Activated CD8-positive, alpha-beta memory T cell treated with anti-CD3 and anti-CD28 coated beads, Interleukin-2, amount 10 ng/mL, durations not matched to agents 7 days and 5 days (primary cell): Measurements from ENCODE around the gene OSER1. TPM values are rescaled to one million over a fixed set of nuclear protein-coding genes. Genes with fewer than 3 reads are reported as not detected.
"Not testable (repeated sequence)": the region's sequence is repeated elsewhere in the genome, so short reads cannot be mapped to it uniquely, and the experiment has no call there.

Experiments
- ATAC-seq: fragments of 150-1000 bp; cut with Tn5 transposase; one replicate; pipeline ENCODE4 v1.10.0; 2021; ENCODE audit warnings: moderate library complexity
- CTCF ChIA-PET: fragments of 350-600 bp; sonication (Branson Sonifier 250); formaldehyde crosslinking; loops from one replicate; lab custom pipeline; 2021; ENCODE audit warnings: antibody characterized with exemption; lab: Charles Lee
- DNase-seq: peaks from one replicate; pipeline ENCODE4 v3.0.0-alpha.2; 2020
- H3K27ac Mint-ChIP-seq: one replicate; pipeline ENCODE4 v1.8.0; 2021; ENCODE audit warnings: mild to moderate bottlenecking, mixed read lengths
- H3K27me3 Mint-ChIP-seq: one replicate; pipeline ENCODE4 v1.8.0; 2021; ENCODE audit warnings: mixed read lengths
- H3K36me3 Mint-ChIP-seq: one replicate; pipeline ENCODE4 v1.8.0; 2021; ENCODE audit warnings: mild to moderate bottlenecking, mixed read lengths
- H3K4me1 Mint-ChIP-seq: one replicate; pipeline ENCODE4 v1.8.0; 2021; ENCODE audit warnings: mixed read lengths
- H3K4me3 Mint-ChIP-seq: one replicate; pipeline ENCODE4 v1.8.0; 2021; ENCODE audit warnings: mild to moderate bottlenecking, moderate library complexity, mixed read lengths
- H3K9me3 Mint-ChIP-seq: one replicate; pipeline ENCODE4 v1.8.0; 2022; ENCODE audit warnings: low read depth, mixed read lengths
- total RNA-seq, 2 experiments: library from RNA; stranded (reverse); gene quantifications; one replicate each; pipeline ENCODE4 v1.2.3, GENCODE V29; 2021

OSER1 gene
- total RNA-seq, 2 experiments from 2014 or later: 22.9 to 30.5 TPM

DNA sequence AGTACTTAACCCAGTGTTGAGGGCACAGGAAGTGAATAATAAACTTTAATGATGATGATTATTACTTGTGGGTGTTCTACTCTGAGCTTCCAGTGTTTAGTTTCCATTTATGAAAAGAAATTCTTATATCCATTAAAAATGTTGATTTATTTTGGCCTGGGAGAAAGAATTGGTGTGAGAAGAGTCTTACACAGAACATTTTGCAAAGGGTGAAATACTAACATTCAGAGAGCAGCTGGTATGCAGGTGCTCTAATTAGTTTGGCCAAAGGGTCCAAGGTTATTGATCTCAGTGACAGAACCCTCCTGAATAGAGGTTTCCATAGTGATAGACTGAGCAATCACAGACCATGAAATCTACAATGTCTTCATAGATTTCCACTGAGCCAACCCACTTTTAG, 4.4 kb downstream of the OSER1 start:
- no peak overlapping the region for H3K4me3 Mint-ChIP-seq
- CTCF ChIA-PET: interaction anchor here (0.6 to 1.4 kb wide), 2 partner anchors 178 to 180 kb away, joined by 3 to 4 read pairs; no protein-coding TSS in a partner anchor
- peaks cover 52% of the 10 kb centered on the region for H3K4me1 Mint-ChIP-seq
- H3K9me3 Mint-ChIP-seq: no peaks in the 10 kb centered on the region
- DNase-seq (no peak), ATAC-seq (no peak)
- peaks cover 32% of the 10 kb centered on the region for H3K36me3 Mint-ChIP-seq
- H3K27ac Mint-ChIP-seq: no peak overlapping the region
- no peaks in the 10 kb centered on the region for H3K27me3 Mint-ChIP-seq

DNA sequence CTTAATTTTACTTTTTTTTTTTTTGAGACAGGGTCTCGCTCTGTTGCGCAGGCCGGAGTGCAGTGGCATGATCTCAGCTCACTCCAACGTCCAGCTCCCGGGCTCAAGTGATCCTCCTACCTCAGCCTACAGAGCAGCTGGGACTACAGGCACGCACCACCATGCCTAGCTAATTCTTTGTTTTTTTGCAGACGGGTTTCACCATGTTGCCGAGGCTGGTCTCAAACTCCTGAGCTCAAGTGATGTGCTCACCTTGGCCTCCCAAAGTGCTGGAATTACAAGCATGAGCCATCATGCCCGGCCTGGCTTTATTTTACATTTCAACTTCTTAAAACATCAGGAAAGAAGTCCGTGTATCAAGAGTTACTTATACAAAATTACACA, 5.7 kb downstream of the OSER1 start:
- ATAC-seq: no peak
- CTCF ChIA-PET: no interaction called here
- H3K4me3 Mint-ChIP-seq: no peak overlapping the region
- H3K27ac Mint-ChIP-seq: no peak overlapping the region
- H3K36me3 Mint-ChIP-seq: peaks cover 42% of the 10 kb centered on the region
- no peak for DNase-seq
- no peaks in the 10 kb centered on the region for H3K27me3 Mint-ChIP-seq
- H3K4me1 Mint-ChIP-seq: peaks cover 56% of the 10 kb centered on the region
- no peaks in the 10 kb centered on the region for H3K9me3 Mint-ChIP-seq

DNA sequence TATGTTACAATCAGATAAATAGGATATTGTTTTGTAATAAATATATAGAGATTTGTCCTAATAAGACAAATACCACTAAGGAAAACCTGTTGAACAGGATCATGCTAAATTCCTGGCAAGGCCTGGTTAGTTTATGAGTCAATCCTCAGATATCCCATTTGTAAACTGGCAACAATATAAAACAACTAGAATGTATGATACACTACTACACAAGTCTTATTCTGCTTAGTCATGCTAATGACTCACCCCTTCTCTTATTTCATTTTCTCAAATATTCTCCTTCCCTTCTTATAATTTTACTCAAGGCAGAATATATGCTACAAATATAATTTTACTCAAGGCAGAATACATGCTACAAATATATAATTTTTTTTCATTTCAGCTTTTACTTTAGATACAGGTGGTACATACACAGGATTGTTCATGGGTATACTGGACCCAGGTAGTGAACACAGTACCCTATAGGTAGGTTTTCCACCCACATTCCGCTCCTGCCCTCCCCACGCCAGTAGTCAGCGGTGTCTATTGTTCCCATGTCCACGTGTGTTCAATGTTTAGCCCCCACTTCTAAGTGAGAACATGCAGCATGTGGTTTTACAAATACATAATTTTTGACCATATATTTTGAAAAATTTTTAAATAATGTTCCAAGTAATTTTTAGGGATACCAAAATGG, 6.3 kb downstream of the OSER1 start:
- H3K27ac Mint-ChIP-seq: no peak overlapping the region
- peaks cover 47% of the 10 kb centered on the region for H3K36me3 Mint-ChIP-seq

DNA sequence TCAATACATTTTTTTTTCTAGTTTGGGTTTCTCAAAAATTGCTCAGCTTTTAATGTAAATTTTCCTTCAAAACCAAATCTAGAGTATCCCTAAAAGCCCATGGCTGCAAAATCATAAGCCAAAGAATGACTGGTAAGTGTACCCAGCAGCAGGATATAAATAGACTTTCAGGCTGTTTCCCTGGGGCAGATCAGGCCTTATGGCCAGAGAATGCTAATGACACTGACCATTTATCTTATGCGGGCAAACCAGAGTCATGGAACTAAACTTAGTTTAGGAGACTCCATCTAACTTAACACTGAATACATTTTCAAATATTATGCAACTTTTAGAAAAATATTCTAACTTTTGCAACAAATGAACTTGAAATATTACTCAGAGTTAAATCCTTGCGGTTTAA, 7.4 kb downstream of the OSER1 start:
- peaks cover 53% of the 10 kb centered on the region for H3K4me1 Mint-ChIP-seq

More for the DNA sequence above, 6.3 kb downstream of the OSER1 start:
- Mint-ChIP-seq H3K4me3 (no peak overlapping the region), H3K4me1 (peaks cover 56% of the 10 kb centered on the region), H3K27me3 (no peaks in the 10 kb centered on the region), H3K9me3 (no peaks in the 10 kb centered on the region)
- no peak for DNase-seq
- no peak for ATAC-seq
- CTCF ChIA-PET: no interaction called here

DNA sequence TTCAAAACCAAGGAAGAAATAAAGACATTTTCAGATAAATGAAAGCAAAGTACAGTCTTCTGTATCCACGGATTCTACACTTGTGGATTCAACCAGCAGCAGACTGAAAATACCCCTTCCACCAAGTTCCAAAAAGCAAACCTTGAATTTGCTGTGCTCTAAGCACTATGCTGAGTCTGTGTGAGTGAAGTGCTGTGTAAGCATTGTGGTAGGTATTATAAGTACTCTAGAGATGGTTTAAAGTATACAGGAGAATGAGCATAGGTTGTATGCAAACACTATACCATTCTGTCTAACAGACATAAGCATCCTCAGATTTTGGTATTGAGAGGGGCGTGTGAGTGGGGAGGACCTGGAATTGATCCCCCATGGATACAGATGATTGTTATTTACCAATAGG, 9.6 kb downstream of the OSER1 start:
- H3K36me3 Mint-ChIP-seq: peaks cover 62% of the 10 kb centered on the region
- H3K9me3 Mint-ChIP-seq: no peaks in the 10 kb centered on the region
- no peak overlapping the region for H3K4me3 Mint-ChIP-seq
- no peak for DNase-seq
- CTCF ChIA-PET: no interaction called here
- H3K4me1 Mint-ChIP-seq: peaks cover 51% of the 10 kb centered on the region
- no peaks in the 10 kb centered on the region for H3K27me3 Mint-ChIP-seq
- H3K27ac Mint-ChIP-seq: no peak overlapping the region
- no peak for ATAC-seq

More for the DNA sequence above, 7.4 kb downstream of the OSER1 start:
- no peak overlapping the region for H3K27ac Mint-ChIP-seq
- H3K36me3 Mint-ChIP-seq: peaks cover 53% of the 10 kb centered on the region
- H3K4me3 Mint-ChIP-seq: no peak overlapping the region
- DNase-seq (no peak), ATAC-seq (no peak)
- no peaks in the 10 kb centered on the region for H3K9me3 Mint-ChIP-seq
- CTCF ChIA-PET: interaction anchor here (1.0 kb wide), 1 partner anchor 87 kb away, joined by 3 read pairs; no protein-coding TSS in a partner anchor
- no peaks in the 10 kb centered on the region for H3K27me3 Mint-ChIP-seq

DNA sequence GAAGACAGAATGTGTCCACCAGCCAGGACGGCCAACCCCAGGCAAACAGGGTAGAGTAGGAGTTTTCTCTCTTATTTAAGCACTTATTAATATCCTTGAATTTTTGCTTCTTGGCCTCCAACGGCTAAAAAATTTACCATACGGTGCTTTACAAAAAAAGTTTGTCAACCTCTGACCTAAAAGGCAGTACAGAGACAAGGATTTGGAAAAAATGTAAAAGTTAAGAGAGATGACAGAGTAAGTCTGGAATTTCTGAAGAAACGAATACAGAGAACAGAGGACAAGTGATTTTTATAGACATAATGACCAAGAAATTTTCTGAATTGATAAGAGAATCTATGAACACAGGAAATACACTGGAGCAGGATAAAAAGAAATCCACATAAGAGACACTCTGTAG, 10.2 kb downstream of the OSER1 start:
- ATAC-seq (no peak), DNase-seq (no peak)
- peaks cover 61% of the 10 kb centered on the region for H3K36me3 Mint-ChIP-seq
- H3K27me3 Mint-ChIP-seq: no peaks in the 10 kb centered on the region
- peak overlapping the region; percentile 51 for H3K27ac Mint-ChIP-seq
- no peaks in the 10 kb centered on the region for H3K9me3 Mint-ChIP-seq
- H3K4me1 Mint-ChIP-seq: peaks cover 57% of the 10 kb centered on the region
- no peak overlapping the region for H3K4me3 Mint-ChIP-seq
- CTCF ChIA-PET: interaction anchor here (6.1 kb wide), 1 partner anchor 16 kb away, joined by 36 read pairs; no protein-coding TSS in a partner anchor

DNA sequence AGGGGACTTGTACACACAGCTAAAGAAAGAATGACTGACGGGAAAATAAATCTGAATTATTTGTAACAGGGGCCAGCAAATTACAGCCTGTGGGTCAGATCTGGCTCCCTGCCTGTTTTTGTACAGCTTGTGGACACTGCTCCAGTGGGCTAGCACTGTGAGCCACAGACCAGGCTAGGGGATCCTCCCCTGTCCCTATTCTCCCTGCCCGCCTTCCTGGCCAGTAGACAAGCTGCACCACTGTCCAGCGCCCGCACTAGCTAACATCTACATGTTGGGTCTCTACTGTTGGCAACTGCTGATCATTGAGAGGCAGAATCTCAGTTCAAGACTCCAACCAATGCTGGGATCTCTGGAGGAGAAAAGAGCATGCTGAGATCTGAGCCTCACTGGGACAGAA, 10.7 kb downstream of the OSER1 start:
- no peak overlapping the region for H3K4me3 Mint-ChIP-seq
- H3K36me3 Mint-ChIP-seq: peaks cover 59% of the 10 kb centered on the region
- CTCF ChIA-PET: interaction anchor here (0.7 to 6.1 kb wide), 2 partner anchors 8 to 16 kb away, joined by 3 to 36 read pairs; no protein-coding TSS in a partner anchor
- peaks cover 59% of the 10 kb centered on the region for H3K4me1 Mint-ChIP-seq
- H3K9me3 Mint-ChIP-seq: no peaks in the 10 kb centered on the region
- no peaks in the 10 kb centered on the region for H3K27me3 Mint-ChIP-seq
- no peak for ATAC-seq
- peak overlapping the region; percentile 41 for H3K27ac Mint-ChIP-seq
- DNase-seq: no peak

DNA sequence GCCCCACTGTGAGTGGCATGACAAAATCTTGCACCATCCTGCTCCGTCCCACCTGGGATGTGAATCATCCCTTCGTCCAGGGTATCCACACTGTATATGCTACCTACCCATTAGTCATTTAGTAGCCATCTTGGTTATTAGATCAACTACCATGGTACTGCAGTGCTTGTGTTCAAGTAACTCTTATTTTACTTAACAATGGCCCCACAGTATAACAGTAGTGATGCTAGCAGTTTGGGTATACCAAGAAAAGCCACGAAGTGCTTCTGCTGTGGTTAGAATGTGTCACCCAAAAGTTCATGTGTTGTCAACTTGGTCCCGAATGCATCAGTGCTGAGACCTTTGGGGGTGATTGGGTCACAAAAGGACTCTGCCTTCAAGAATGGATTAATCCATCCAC, 11.7 kb downstream of the OSER1 start:
- peak overlapping the region; percentile 4 for H3K4me3 Mint-ChIP-seq
- H3K9me3 Mint-ChIP-seq: no peaks in the 10 kb centered on the region
- peaks cover 56% of the 10 kb centered on the region for H3K36me3 Mint-ChIP-seq
- DNase-seq: peak; percentile 80
- no peaks in the 10 kb centered on the region for H3K27me3 Mint-ChIP-seq
- peaks cover 54% of the 10 kb centered on the region for H3K4me1 Mint-ChIP-seq
- ATAC-seq: peak; percentile 93
- H3K27ac Mint-ChIP-seq: peak overlapping the region; percentile 85
- CTCF ChIA-PET: interaction anchor here (1.0 to 6.1 kb wide), 3 partner anchors 9 to 81 kb away, joined by 3 to 41 read pairs (median 36); no protein-coding TSS in a partner anchor

DNA sequence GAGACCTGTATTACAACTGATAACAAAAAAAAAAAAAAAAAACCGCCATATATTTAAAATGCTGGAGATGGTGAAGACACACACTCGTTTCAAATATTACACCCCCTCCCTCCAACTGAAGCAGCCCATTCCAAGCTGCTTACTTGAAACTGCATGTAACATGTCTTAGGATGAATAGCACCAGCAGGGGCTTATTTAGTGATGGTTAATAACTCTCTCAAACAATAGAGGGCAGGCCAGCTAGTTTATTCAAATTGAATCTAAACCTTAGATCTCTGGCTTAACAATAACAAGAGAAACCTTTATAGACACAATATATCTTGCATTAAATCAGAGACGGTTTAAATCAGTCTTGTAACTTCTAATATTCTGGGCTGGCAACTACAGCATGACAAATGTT, 14.3 kb downstream of the OSER1 start:
- H3K4me1 Mint-ChIP-seq: peaks cover 40% of the 10 kb centered on the region
- H3K27me3 Mint-ChIP-seq: peaks cover 7% of the 10 kb centered on the region
- ATAC-seq (no peak), DNase-seq (no peak)
- H3K9me3 Mint-ChIP-seq: no peaks in the 10 kb centered on the region
- H3K4me3 Mint-ChIP-seq: no peak overlapping the region
- no peak overlapping the region for H3K27ac Mint-ChIP-seq
- CTCF ChIA-PET: interaction anchor here (0.7 to 6.1 kb wide), 9 partner anchors 7 to 225 kb away, joined by 3 to 41 read pairs (median 5); partner anchors contain the start of genes FITM2 and OSER1
- peaks cover 40% of the 10 kb centered on the region for H3K36me3 Mint-ChIP-seq

DNA sequence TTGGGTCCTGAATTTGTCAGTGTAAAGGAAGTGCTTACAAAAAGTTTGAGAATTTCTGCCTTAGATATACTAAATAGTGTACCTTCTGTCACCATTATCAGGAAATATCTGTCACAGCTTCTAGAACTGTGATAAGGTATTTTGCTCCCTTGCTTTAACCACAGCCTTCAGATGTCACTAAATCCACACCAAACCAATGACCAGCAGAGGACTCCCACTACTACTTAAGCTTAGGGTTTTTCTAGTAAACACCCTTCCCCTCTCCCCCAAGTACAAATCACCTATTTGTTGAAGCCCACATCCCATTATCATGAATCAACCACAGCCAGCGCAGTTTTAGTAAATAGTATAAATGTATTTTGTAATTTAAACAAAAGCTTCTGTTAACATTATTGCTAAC, 15.0 kb downstream of the OSER1 start:
- Mint-ChIP-seq H3K4me1 (peaks cover 36% of the 10 kb centered on the region), H3K27me3 (peaks cover 9% of the 10 kb centered on the region), H3K4me3 (no peak overlapping the region), H3K36me3 (peaks cover 35% of the 10 kb centered on the region), H3K9me3 (no peaks in the 10 kb centered on the region), H3K27ac (no peak overlapping the region)
- no peak for ATAC-seq
- DNase-seq: no peak
- CTCF ChIA-PET: interaction anchor here (0.7 to 6.1 kb wide), 9 partner anchors 13 to 224 kb away, joined by 3 to 41 read pairs (median 5); partner anchors contain the start of gene FITM2

DNA sequence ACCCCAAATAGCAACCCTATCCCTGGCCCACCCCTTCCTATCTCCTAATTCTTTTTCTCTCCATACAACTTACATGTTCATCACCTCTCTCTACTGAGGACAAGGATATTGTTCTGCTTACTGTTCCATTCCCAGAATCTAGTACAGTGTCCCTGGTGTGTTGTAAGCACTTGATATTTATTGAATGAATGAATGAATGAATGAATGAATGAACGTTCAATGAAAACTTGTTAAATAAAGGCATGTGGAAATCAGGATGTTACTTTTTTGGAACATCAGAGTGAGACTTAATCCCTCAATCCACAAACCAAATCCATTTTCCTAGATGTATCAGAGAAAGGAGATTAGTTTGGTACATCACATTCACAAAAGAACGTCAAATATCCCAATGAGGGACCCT, 16.8 kb downstream of the OSER1 start:
- Mint-ChIP-seq H3K36me3 (peaks cover 20% of the 10 kb centered on the region), H3K27ac (no peak overlapping the region), H3K9me3 (no peaks in the 10 kb centered on the region), H3K4me1 (peaks cover 28% of the 10 kb centered on the region), H3K4me3 (no peak overlapping the region), H3K27me3 (peaks cover 17% of the 10 kb centered on the region)
- DNase-seq (no peak), ATAC-seq (no peak)
- CTCF ChIA-PET: no interaction called here

DNA sequence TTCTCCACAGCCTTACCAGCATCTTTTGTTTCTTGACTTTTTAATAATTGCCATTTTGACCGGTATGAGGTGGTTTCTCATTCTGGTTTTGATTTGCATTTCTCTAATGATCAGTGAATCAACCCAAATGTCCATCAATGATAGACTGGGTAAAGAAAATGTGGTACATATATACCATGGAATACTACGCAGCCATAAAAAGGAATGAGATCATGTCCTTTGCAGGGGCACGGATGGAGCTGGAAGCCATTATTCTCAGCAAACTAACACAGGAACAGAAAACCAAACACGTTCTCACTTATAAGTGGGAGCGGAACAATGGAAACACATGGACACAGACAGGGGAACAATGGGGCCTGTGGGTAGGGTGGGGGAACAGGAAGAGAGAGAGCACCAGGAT, 18.9 kb downstream of the OSER1 start:
- not testable (repeated sequence) for ATAC-seq, H3K27ac Mint-ChIP-seq, DNase-seq, H3K4me3 Mint-ChIP-seq, H3K9me3 Mint-ChIP-seq, H3K36me3 Mint-ChIP-seq
- H3K27me3 Mint-ChIP-seq: peaks cover 36% of the 10 kb centered on the region
- CTCF ChIA-PET: interaction anchor here (6.0 kb wide), 1 partner anchor 76 kb away, joined by 129 read pairs; no protein-coding TSS in a partner anchor
- peaks cover 29% of the 10 kb centered on the region for H3K4me1 Mint-ChIP-seq

DNA sequence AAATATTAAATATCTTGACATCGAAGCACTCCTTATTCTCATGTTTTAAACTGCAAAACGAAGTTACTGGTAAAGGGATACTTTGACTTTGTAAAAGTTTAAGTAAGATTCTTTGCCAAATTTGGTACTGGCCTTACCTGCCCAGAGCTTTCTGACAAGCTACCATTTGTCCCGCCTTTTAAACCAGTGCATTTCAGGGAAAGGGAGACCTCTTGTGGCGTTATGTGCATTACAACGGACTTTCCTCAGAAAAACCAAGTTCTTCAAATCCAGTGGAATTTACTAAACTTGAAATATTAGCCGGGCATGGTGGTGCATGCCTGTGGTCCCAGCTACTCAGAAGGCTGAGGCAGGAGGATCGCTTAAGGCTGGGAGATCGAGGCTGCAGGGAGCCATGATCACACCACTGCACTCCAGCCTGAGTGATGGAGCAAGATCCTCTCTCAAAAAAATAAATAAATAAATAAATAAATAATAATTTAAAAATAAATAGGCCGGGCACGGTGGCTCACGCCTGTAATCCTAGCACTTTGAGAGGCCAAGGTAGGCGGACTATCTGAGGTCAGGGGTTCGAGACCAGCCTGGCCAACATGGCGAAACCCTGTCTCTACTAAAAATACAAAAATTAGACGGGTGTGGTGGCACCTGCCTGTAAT, 20.2 kb downstream of the OSER1 start:
- Mint-ChIP-seq H3K27me3 (peaks cover 47% of the 10 kb centered on the region), H3K4me1 (peaks cover 20% of the 10 kb centered on the region)
- CTCF ChIA-PET: interaction anchor here (0.7 to 6.0 kb wide), 29 partner anchors 9 to 741 kb away, joined by 3 to 129 read pairs (median 4); partner anchors contain the start of gene FITM2
- H3K4me3 Mint-ChIP-seq, H3K27ac Mint-ChIP-seq, H3K36me3 Mint-ChIP-seq, H3K9me3 Mint-ChIP-seq: not testable (repeated sequence)
- peak; percentile 60 for ATAC-seq
- DNase-seq: peak; percentile 67
